NT2/D1 (cell line): ENCODE results near the gene SLC45A1.

Source experiments
- DNase-seq: peaks from one replicate; pipeline ENCODE4 v3.0.0-alpha.2; 2011; ENCODE audit warnings: low read depth, low spot score
- H3K27me3 ChIP-seq: 2 replicates; pipeline ENCODE4 v1.6.0; 2011; ENCODE audit warnings: mild to moderate bottlenecking; ENCODE audit not compliant: insufficient read length, insufficient read depth
- H3K36me3 ChIP-seq: 2 replicates; pipeline ENCODE4 v1.6.1; 2011; ENCODE audit warnings: mild to moderate bottlenecking, low read length, mixed read lengths; ENCODE audit not compliant: insufficient read depth, insufficient read length
- H3K4me1 ChIP-seq: 2 replicates; pipeline ENCODE4 v1.5.1; 2011; ENCODE audit not compliant: insufficient read depth, insufficient read length
- H3K4me3 ChIP-seq: 2 replicates; pipeline ENCODE4 v1.5.1; 2011; ENCODE audit warnings: low read depth; ENCODE audit not compliant: insufficient read length
- H3K9ac ChIP-seq: 2 replicates; pipeline ENCODE4 v1.6.0; 2011; ENCODE audit warnings: low read depth; ENCODE audit not compliant: insufficient read length
- H3K9me3 ChIP-seq: 2 replicates; pipeline ENCODE4 v1.5.1; 2011; ENCODE audit warnings: mild to moderate bottlenecking, low read length; ENCODE audit not compliant: insufficient read depth
- SUZ12 ChIP-seq: IDR thresholded peaks from 2 replicates; pipeline ENCODE4 v1.6.1; 2011; ENCODE audit not compliant: insufficient read length, insufficient read depth; ENCODE audit errors: extremely low read depth
- YY1 ChIP-seq: IDR thresholded peaks from 2 replicates; pipeline ENCODE4 v1.6.1; 2011; ENCODE audit not compliant: insufficient read length, insufficient read depth
- ZNF274 ChIP-seq: IDR thresholded peaks from 2 replicates; pipeline ENCODE4 v1.6.1; 2011; ENCODE audit warnings: mild to moderate bottlenecking, low read depth, low read length

SLC45A1 gene

DNA sequence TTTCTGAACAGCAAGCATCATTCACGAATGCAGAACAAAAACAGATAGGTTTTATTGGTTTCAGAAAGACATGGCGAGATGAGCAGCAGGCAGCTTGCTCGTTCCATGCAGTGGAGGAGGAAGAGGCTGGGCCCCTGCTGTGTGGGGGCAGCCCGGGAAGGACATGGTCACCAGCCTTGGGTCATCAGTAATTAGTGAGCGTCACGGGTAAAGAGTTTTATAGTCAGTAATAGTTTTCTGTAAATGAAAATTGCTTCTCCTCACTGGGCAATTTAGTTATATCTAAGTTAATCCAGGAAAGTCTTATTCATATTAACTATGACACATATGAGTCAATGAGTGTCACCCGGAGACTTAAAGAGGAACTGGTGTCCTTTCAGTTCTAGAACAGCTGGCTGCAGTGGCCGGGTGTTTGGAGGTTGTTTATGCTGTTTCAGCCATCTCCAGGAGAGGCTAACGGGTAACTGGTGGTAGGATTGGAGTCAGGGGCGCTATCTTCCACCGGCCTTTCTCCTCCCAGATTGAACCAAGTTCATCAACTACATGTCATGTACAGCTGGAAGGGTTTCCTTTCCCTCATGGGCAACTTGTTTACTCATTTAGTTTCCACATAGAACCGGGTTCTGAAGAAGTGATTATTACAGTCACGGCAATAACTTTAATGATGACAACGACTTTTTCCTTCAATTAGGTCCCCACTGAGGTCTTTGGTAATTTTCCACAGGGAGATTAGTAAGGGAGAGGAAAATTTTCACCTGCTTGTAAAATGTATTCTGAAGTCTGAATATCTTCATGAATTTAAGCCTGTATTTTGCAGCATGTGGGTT is 34.6 kb upstream of the SLC45A1 start:
- no peak overlapping the region for H3K4me3 ChIP-seq
- no peak for TF ChIP-seq SUZ12
- TF ChIP-seq YY1: no peak
- TF ChIP-seq ZNF274: no peak
- no peaks in the 10 kb centered on the region for H3K27me3 ChIP-seq
- no peak for DNase-seq
- no peak overlapping the region for H3K9ac ChIP-seq
- H3K9me3 ChIP-seq: no peaks in the 10 kb centered on the region
- peaks cover 5% of the 10 kb centered on the region for H3K4me1 ChIP-seq
- no peaks in the 10 kb centered on the region for H3K36me3 ChIP-seq

DNA sequence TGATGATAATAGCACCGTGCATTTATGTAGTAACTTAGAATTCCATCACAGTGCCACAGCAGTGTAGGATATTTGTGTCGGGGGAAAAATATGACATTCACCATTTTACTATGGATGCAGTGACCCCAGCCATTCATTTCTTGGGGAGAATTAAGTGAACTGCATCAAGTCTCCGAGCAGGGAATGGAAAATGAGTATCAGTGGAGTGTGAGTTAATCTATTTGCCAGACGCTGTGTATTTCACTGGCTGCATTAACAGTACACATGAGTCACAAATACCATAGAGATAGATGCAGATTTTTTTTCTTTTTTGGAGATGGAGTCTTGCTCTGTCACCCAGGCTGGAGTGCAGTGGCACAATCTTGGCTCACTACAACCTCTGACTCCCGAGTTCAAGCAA is 33.8 kb upstream of the SLC45A1 start:
- no peak overlapping the region for H3K9ac ChIP-seq
- H3K4me3 ChIP-seq: no peak overlapping the region
- no peaks in the 10 kb centered on the region for H3K36me3 ChIP-seq
- H3K9me3 ChIP-seq: no peaks in the 10 kb centered on the region
- H3K27me3 ChIP-seq: no peaks in the 10 kb centered on the region
- TF ChIP-seq SUZ12: no peak
- TF ChIP-seq ZNF274: no peak
- TF ChIP-seq YY1: no peak
- peaks cover 3% of the 10 kb centered on the region for H3K4me1 ChIP-seq
- no peak for DNase-seq

DNA sequence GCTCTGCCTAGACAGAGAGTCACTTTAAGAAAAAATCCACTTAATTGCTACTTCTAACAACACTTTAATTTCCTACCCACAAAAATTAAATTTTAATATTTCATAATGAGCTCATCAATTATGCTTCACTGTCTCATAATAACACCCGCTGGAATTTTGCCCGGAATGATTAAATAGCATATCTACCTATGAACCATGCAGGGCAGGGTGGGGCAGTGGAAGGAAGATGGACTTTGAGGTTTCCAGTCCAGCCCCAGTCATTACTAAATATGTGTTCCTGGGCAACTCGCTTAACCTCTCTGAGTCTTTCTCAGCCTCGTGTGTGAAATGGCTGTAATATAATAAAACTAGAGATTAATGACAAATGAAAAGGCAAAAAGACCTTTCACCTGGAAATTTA is 32.8 kb upstream of the SLC45A1 start:
- H3K9me3 ChIP-seq: no peaks in the 10 kb centered on the region
- no peak overlapping the region for H3K4me3 ChIP-seq
- no peak overlapping the region for H3K9ac ChIP-seq
- no peak for DNase-seq
- no peak for TF ChIP-seq YY1
- TF ChIP-seq ZNF274: no peak
- no peak for TF ChIP-seq SUZ12
- no peaks in the 10 kb centered on the region for H3K36me3 ChIP-seq
- H3K4me1 ChIP-seq: peaks cover 3% of the 10 kb centered on the region
- no peaks in the 10 kb centered on the region for H3K27me3 ChIP-seq

DNA sequence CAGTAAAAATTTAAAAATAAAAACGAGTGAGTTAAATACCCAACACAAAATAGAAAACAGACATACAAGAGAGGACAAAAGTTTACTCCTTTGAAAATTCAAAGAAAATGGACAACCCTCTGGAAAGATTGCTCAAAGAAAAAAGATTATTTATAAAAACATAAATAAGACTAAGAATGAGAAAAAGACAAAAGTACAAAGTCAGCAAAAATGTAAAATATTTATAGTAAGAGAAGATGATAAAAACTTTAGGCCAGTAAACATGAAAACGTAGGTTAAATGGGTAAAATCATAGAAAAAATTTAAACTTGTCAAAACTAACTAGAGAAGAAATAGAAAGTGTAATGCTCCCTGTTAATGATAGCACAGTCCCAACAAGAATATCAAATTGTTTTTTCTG is 31.9 kb upstream of the SLC45A1 start:
- peaks cover 3% of the 10 kb centered on the region for H3K4me1 ChIP-seq
- no peaks in the 10 kb centered on the region for H3K36me3 ChIP-seq
- TF ChIP-seq ZNF274: no peak
- TF ChIP-seq SUZ12: no peak
- TF ChIP-seq YY1: no peak
- H3K4me3 ChIP-seq: no peak overlapping the region
- DNase-seq: no peak
- H3K27me3 ChIP-seq: no peaks in the 10 kb centered on the region
- no peak overlapping the region for H3K9ac ChIP-seq
- no peaks in the 10 kb centered on the region for H3K9me3 ChIP-seq

DNA sequence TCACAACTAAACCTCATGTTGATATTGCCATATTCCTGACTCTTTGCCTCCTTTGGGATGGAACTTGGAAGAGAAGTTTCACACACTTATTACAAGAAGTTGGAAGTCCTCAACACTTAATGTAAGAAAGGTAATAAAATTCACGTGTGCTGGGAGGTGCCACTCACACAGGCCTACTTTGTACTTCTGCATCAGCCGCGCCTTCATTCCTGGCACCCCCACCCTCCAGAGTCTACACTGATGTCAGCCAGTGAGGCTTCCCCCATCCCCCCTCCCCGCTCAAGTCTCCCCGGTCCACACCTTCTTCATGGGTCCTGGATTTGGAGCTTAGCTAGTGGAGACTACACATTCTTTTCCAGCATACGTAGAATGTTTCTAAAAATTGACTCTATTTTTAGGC is 24.8 kb upstream of the SLC45A1 start:
- TF ChIP-seq YY1 (no peak), SUZ12 (no peak), ZNF274 (no peak)
- Histone ChIP-seq H3K9ac (no peak overlapping the region), H3K36me3 (no peaks in the 10 kb centered on the region), H3K27me3 (no peaks in the 10 kb centered on the region), H3K4me3 (no peak overlapping the region), H3K9me3 (no peaks in the 10 kb centered on the region), H3K4me1 (no peaks in the 10 kb centered on the region)
- DNase-seq: no peak

DNA sequence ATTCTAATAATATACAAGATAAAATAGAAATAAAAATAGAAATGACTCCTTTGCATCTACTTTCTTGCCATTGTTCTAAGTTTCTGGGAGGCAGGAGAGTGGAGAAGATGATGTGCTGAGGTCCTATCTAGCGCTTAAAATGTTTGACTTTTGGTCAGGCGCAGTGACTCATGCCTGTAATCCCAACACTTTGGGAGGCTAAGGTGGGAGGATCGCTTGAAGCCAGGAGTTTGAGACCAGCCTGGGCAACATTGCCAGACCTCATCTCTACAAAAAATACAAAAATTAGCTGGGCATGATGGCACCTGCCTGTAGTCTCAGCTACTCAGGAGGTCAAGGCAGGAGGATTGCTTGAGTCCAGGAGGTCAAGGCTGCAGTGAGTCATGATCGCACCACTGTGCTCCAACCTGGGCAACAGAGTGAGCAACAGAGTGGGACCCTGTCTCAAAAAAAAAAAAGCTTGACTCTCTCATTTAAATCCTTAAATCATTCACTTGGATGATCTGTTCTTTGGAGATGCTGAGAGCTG is 24.2 kb upstream of the SLC45A1 start:
- Histone ChIP-seq H3K4me3 (no peak overlapping the region), H3K9ac (no peak overlapping the region), H3K36me3 (no peaks in the 10 kb centered on the region), H3K9me3 (no peaks in the 10 kb centered on the region), H3K27me3 (no peaks in the 10 kb centered on the region), H3K4me1 (no peaks in the 10 kb centered on the region)
- TF ChIP-seq SUZ12: no peak
- TF ChIP-seq ZNF274: no peak
- no peak for TF ChIP-seq YY1
- no peak for DNase-seq

DNA sequence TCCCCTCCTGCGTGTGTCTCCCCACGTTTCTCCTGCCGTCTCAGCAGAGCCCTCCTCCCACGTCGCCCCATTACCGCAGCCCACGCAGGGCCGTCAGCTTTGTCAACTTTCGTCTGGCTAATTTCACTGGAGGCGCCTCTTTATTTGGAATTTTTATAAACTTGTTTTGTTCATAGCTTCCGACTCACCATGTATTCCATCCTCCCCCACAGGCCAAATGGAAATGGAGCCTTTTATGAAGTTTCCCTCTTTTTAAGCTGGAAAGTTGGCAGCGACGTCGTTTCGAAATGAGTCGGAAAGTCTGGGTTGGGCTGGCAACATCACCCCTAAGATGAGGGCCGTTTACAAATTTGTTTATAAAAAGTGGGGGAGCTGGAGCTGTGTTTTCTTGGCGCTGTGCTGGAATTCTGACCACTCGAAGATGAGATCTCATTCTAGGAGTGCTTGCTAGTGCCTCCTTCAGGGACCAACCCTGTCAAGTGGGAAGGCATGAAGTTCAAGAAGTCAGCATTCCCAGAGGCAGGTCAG is 23.7 kb upstream of the SLC45A1 start:
- no peak overlapping the region for H3K9ac ChIP-seq
- H3K4me3 ChIP-seq: no peak overlapping the region
- no peaks in the 10 kb centered on the region for H3K27me3 ChIP-seq
- H3K36me3 ChIP-seq: no peaks in the 10 kb centered on the region
- TF ChIP-seq SUZ12: no peak
- no peak for TF ChIP-seq ZNF274
- no peak for TF ChIP-seq YY1
- no peaks in the 10 kb centered on the region for H3K9me3 ChIP-seq
- H3K4me1 ChIP-seq: no peaks in the 10 kb centered on the region
- no peak for DNase-seq
